ENCODE data around the gene SLC25A13.

Gene SLC25A13

GRCh38 chr7:96118449-96119001 is 203.4 kb downstream of the SLC25A13 start:
- Mint-ChIP-seq H3K9me3 (no peaks in the 10 kb centered on the region), H3K36me3 (peaks cover 9% of the 10 kb centered on the region), H3K4me1 (no peaks in the 10 kb centered on the region), H3K4me3 (no peak overlapping the region), H3K27ac (no peak overlapping the region)
- DNase-seq (ENCODE audit: low spot score in 2 of 2) = no peak
- no peak for ATAC-seq

DNA sequence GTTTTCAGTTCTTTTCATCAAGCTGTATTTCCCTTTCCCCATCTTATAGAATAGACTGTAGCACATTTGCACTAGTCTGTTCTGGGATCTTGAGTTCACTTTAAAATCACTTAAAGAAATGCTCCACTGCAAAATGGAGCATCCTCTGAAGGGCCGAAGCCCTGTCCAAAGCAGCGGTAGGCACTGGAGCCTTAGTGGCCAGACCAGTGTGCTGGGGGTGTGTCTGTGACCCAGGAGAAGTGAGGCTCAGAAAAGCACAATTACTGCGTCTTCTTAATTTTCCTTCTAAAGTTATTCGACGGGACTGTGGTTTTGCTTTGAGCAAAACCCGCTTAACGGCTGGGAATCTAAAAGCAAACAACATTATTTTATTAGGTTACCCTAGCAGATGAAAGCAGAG is 205.7 kb downstream of the SLC25A13 start:
- H3K27ac Mint-ChIP-seq = no peak overlapping the region
- no peak overlapping the region for H3K4me3 Mint-ChIP-seq
- H3K36me3 Mint-ChIP-seq = no peaks in the 10 kb centered on the region
- DNase-seq (ENCODE audit: low spot score in 2 of 2) = no peak
- no peak for ATAC-seq
- no peaks in the 10 kb centered on the region for H3K4me1 Mint-ChIP-seq
- H3K9me3 Mint-ChIP-seq = peaks cover 3% of the 10 kb centered on the region

- H3K27ac Mint-ChIP-seq = no peak overlapping the region
- DNase-seq (ENCODE audit: low spot score in 2 of 2) (no peak), ATAC-seq (no peak)
- no peak overlapping the region for H3K4me3 Mint-ChIP-seq
- H3K4me1 Mint-ChIP-seq = no peaks in the 10 kb centered on the region
- H3K36me3 Mint-ChIP-seq = no peaks in the 10 kb centered on the region
- H3K9me3 Mint-ChIP-seq = peaks cover 3% of the 10 kb centered on the region
Measured at GRCh38 chr7:96114190-96114589, 207.7 kb downstream of the SLC25A13 start.

DNA sequence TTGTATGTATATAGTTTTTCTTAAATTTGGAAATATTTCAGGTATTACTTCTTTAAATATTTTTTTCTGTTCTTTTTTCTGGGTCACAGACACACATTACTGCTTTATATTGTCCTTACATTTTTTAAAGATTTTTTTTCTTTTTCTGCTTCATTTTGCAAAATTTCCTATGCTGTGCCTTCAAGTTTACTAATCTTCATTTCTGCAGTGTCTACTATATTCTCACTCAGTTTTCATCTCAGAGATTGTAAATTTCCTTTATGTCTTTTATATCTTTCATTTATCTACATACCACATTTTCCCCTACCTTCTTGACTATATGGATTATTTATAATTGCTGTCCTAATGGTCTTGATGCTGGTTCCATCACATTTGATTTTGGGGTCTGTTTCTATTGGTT is 210.5 kb downstream of the SLC25A13 start:
- Mint-ChIP-seq H3K4me3 (no peak overlapping the region), H3K9me3 (peaks cover 3% of the 10 kb centered on the region), H3K4me1 (no peaks in the 10 kb centered on the region), H3K27ac (no peak overlapping the region), H3K36me3 (no peaks in the 10 kb centered on the region)
- DNase-seq (ENCODE audit: low spot score in 2 of 2) = no peak
- ATAC-seq = no peak

GRCh38 chr7:96104984-96105383 is 216.9 kb downstream of the SLC25A13 start:
- H3K4me1 Mint-ChIP-seq = no peaks in the 10 kb centered on the region
- DNase-seq (ENCODE audit: low spot score in 2 of 2) = no peak
- H3K36me3 Mint-ChIP-seq = no peaks in the 10 kb centered on the region
- no peak overlapping the region for H3K27ac Mint-ChIP-seq
- H3K4me3 Mint-ChIP-seq = no peak overlapping the region
- no peak for ATAC-seq
- H3K9me3 Mint-ChIP-seq = no peaks in the 10 kb centered on the region

- no peaks in the 10 kb centered on the region for H3K4me1 Mint-ChIP-seq
- DNase-seq (ENCODE audit: low spot score in 2 of 2) = no peak
- no peak overlapping the region for H3K27ac Mint-ChIP-seq
- H3K36me3 Mint-ChIP-seq = no peaks in the 10 kb centered on the region
- H3K4me3 Mint-ChIP-seq = no peak overlapping the region
- no peak for ATAC-seq
- H3K9me3 Mint-ChIP-seq = no peaks in the 10 kb centered on the region
Measured at GRCh38 chr7:96102096-96102811, 219.6 kb downstream of the SLC25A13 start.

DNA sequence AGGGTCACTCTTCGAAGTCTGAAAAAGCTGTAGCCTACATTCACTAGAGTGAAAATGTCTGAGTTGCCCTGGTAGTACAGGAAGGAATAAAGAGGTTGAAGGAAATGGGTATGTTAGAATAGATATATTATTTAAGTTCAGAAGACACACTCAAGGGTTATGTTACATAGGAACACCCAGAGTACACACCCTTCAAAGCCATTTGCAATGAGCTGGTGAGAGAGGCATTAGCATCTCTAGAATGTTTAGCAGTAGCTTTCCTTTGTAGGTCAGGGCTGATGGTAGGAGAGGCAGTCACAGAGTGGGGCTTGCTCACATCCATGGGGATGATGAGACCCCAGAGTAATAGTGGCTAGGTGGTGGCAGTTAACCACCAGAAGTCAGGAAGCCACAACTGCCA is 221.2 kb downstream of the SLC25A13 start:
- no peaks in the 10 kb centered on the region for H3K36me3 Mint-ChIP-seq
- no peaks in the 10 kb centered on the region for H3K9me3 Mint-ChIP-seq
- no peaks in the 10 kb centered on the region for H3K4me1 Mint-ChIP-seq
- no peak overlapping the region for H3K27ac Mint-ChIP-seq
- no peak for DNase-seq (ENCODE audit: low spot score in 2 of 2)
- no peak for ATAC-seq
- no peak overlapping the region for H3K4me3 Mint-ChIP-seq

DNA sequence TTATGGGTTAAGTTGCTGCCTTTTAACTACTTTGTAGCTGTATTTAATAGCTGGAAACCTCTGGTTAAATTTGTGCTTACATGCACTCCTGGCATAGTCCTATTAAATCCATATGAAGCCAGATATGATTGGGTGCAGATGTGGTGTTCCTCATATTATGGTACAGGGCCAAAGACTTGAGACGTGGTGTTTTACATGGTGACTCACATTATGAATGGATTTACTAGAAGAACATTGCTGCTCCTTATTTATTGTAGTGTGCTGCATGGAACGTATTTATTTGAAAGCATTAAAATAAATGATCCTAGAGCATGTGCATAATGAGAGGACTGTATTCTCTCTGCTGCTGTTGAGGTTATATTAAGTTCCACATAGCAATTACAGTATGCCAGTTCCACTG is 224.1 kb downstream of the SLC25A13 start:
- H3K4me3 Mint-ChIP-seq = no peak overlapping the region
- H3K27ac Mint-ChIP-seq = no peak overlapping the region
- ATAC-seq = no peak
- no peaks in the 10 kb centered on the region for H3K36me3 Mint-ChIP-seq
- no peaks in the 10 kb centered on the region for H3K4me1 Mint-ChIP-seq
- DNase-seq (ENCODE audit: low spot score in 2 of 2) = no peak
- no peaks in the 10 kb centered on the region for H3K9me3 Mint-ChIP-seq

DNA sequence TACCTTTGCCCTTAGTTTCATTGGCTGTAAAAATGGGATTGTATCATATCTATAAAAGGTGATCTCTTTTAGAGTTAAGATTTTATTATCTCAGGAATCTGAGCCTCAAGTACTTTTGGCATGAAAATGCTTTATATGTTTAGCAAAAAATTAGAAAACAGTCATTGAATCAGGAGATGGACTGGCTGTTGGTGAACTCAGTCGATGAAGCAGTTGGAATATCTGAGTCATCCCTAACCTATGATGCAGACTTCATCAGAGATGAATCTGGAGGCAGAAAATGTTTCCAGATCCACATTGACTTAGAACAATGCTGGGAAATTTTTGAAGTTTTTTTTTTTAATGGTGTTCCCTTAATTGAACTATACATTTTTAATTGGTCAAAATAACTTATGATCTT is 228.5 kb downstream of the SLC25A13 start:
- Mint-ChIP-seq H3K27ac (no peak overlapping the region), H3K4me3 (no peak overlapping the region), H3K36me3 (no peaks in the 10 kb centered on the region), H3K9me3 (no peaks in the 10 kb centered on the region), H3K4me1 (no peaks in the 10 kb centered on the region)
- no peak for ATAC-seq
- no peak for DNase-seq (ENCODE audit: low spot score in 2 of 2)

- no peaks in the 10 kb centered on the region for H3K9me3 Mint-ChIP-seq
- H3K36me3 Mint-ChIP-seq = no peaks in the 10 kb centered on the region
- DNase-seq (ENCODE audit: low spot score in 2 of 2) (no peak), ATAC-seq (no peak)
- H3K4me3 Mint-ChIP-seq = no peak overlapping the region
- H3K4me1 Mint-ChIP-seq = no peaks in the 10 kb centered on the region
- H3K27ac Mint-ChIP-seq = no peak overlapping the region
Measured at GRCh38 chr7:96090756-96091155, 231.1 kb downstream of the SLC25A13 start.

DNA sequence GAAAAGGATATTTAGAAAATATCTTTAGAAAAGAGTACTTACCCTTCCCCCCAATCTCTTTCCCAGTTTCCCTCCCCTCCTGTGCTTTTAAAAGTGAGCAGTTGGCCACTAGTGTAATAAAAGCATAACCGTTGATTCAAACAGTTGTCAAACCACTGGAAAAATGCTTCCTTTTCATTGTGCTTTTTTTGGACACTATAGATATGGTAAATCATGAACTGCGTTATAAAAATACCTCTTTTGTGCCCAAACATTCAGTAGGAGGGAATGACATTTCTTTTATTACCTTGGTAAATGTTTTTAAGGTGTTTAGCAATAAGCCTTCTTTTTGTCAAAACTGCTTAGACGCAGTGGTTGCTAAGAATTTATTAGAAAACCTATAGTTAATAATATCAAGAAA is 232.4 kb downstream of the SLC25A13 start:
- H3K9me3 Mint-ChIP-seq = no peaks in the 10 kb centered on the region
- ATAC-seq = no peak
- H3K4me1 Mint-ChIP-seq = no peaks in the 10 kb centered on the region
- H3K36me3 Mint-ChIP-seq = no peaks in the 10 kb centered on the region
- H3K4me3 Mint-ChIP-seq = no peak overlapping the region
- H3K27ac Mint-ChIP-seq = no peak overlapping the region
- DNase-seq (ENCODE audit: low spot score in 2 of 2) = no peak

DNA sequence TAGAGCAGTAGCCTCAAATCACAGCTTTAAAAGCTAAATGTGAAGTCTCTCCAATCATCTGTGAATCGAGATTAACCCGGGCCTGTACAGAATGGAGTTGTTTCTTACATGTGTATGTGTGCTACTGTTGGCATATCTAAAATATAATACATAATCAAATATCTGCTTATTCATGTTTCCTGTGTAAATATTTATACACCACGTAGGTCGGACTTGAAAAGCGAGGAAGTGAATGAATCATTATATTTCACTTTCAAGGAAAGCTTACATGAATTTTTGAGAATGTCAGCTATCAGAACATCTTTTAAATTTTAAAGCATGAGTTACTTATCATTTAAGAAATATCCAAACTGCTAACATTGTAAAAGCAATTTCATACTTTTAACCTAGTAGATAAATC is 233.3 kb downstream of the SLC25A13 start:
- Mint-ChIP-seq H3K36me3 (no peaks in the 10 kb centered on the region), H3K27ac (no peak overlapping the region), H3K9me3 (no peaks in the 10 kb centered on the region), H3K4me1 (no peaks in the 10 kb centered on the region), H3K4me3 (no peak overlapping the region)
- no peak for ATAC-seq
- DNase-seq (ENCODE audit: low spot score in 2 of 2) = no peak

DNA sequence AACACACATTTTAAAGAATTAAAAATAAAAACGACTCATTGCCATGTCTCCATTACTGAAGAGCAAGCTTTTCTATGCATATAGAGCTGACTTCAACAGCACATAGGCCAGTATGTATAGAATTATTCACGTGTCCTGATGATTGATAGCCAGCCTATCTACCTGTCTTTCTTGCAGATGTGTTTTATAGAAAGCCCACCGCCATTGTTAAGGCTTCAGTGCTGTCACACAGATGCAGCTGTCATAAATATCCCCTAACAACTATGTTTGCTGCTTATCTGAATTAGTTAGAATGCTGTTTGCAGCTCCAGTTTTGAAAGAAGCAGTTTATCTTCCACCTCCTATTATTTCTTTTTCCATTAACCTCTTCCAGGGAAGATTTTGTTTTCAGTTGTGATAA is 235.9 kb downstream of the SLC25A13 start:
- Mint-ChIP-seq H3K4me1 (no peaks in the 10 kb centered on the region), H3K27ac (no peak overlapping the region), H3K9me3 (no peaks in the 10 kb centered on the region), H3K36me3 (no peaks in the 10 kb centered on the region), H3K4me3 (no peak overlapping the region)
- no peak for DNase-seq (ENCODE audit: low spot score in 2 of 2)
- no peak for ATAC-seq

- Mint-ChIP-seq H3K4me3 (no peak overlapping the region), H3K27ac (no peak overlapping the region), H3K36me3 (no peaks in the 10 kb centered on the region), H3K9me3 (no peaks in the 10 kb centered on the region), H3K4me1 (no peaks in the 10 kb centered on the region)
- ATAC-seq (peak; percentile 58), DNase-seq (ENCODE audit: low spot score in 2 of 2) (no peak)
Measured at GRCh38 chr7:96084881-96085553, 236.9 kb downstream of the SLC25A13 start.

DNA sequence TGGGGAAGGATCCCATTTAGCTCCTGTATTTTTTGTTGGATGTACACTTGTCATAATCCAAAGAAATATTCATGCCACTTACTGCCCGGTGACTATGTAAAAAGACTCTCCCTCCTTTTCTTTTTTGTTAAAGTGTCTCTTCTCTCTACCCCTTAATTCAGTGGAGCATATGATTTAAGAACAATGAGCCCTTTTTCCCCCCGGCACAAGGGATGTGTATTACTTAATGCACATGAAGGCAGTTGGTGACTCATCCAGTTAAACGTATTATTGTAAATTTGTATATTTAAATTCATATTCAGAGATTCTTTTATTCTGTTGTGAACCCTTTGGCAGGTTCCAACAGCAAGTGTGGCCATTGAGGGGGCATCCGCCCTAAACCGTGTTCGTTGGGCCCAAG is 241.9 kb downstream of the SLC25A13 start:
- Mint-ChIP-seq H3K9me3 (no peaks in the 10 kb centered on the region), H3K4me1 (peaks cover 8% of the 10 kb centered on the region), H3K4me3 (no peak overlapping the region), H3K27ac (no peak overlapping the region), H3K36me3 (no peaks in the 10 kb centered on the region)
- DNase-seq (ENCODE audit: low spot score in 2 of 2) = no peak
- no peak for ATAC-seq

- ATAC-seq (no peak), DNase-seq (ENCODE audit: low spot score in 2 of 2) (no peak)
- peaks cover 8% of the 10 kb centered on the region for H3K4me1 Mint-ChIP-seq
- no peak overlapping the region for H3K27ac Mint-ChIP-seq
- H3K4me3 Mint-ChIP-seq = peak overlapping the region; percentile 71
- no peaks in the 10 kb centered on the region for H3K9me3 Mint-ChIP-seq
- no peaks in the 10 kb centered on the region for H3K36me3 Mint-ChIP-seq
Measured at GRCh38 chr7:96076350-96076707, 245.6 kb downstream of the SLC25A13 start.
